Measurements from ENCODE around the gene ITGAL. TPM values are rescaled to one million over a fixed set of nuclear protein-coding genes. Genes with fewer than 3 reads are reported as not detected.
A peak's percentile ranks its signal among the peaks of the same experiment; 100 is the strongest.

ITGAL gene
- total and polyA plus RNA-seq, 2 of the 13 experiments (the other 11 are each of a cell fraction or from before 2014, with no cell fraction given), result 0.86 to 1.2 TPM

- TF ChIP-seq ZNF280D (CRISPR knock-in tag; IDR thresholded peaks at IDR 0.05) (peak; percentile 62; the same call in 1 of the 2 replicates), NR2F2 (IDR thresholded peaks at IDR 0.05; ENCODE audit: borderline replicate concordance, low read depth) (no peak), CCDC6 (CRISPR knock-in tag; IDR thresholded peaks at IDR 0.05) (0 out of 2 replicates have a peak, but pooled peaks have one; percentile 2), ZC3H13 (CRISPR knock-in tag; IDR thresholded peaks at IDR 0.05) (peak; percentile 77), POLR2AphosphoS2 (IDR thresholded peaks at IDR 0.05; ENCODE audit: low read depth, low read length) (no peak), HINFP (CRISPR knock-in tag; IDR thresholded peaks at IDR 0.05; ENCODE audit: low read depth) (0 out of 2 replicates have a peak, but pooled peaks have one; percentile 23), ZNF772 (CRISPR knock-in tag; IDR thresholded peaks at IDR 0.05) (0 out of 2 replicates have a peak, but pooled peaks have one; percentile 34), YY1 (IDR thresholded peaks at IDR 0.05; ENCODE audit: insufficient read depth, insufficient replicate concordance, low read depth, low read length) (peak; percentile 89), ZNF101 (CRISPR knock-in tag; IDR thresholded peaks at IDR 0.05; ENCODE audit: borderline replicate concordance, low read depth) (no peak), GZF1 (CRISPR knock-in tag; IDR thresholded peaks at IDR 0.05) (0 out of 2 replicates have a peak, but pooled peaks have one; percentile 30), ZFYVE20 (CRISPR knock-in tag; IDR thresholded peaks at IDR 0.05; ENCODE audit: borderline replicate concordance, low read depth) (no peak), PHF21A (CRISPR knock-in tag; IDR thresholded peaks at IDR 0.05) (no peak), TOPORS (CRISPR knock-in tag; IDR thresholded peaks at IDR 0.05) (0 out of 2 replicates have a peak, but pooled peaks have one; percentile 36), DBP (CRISPR knock-in tag; IDR thresholded peaks at IDR 0.05; ENCODE audit: not compliant biosample characterization) (no peak), ZNF253 (CRISPR knock-in tag; IDR thresholded peaks at IDR 0.05; ENCODE audit: borderline replicate concordance) (no peak), ZNF782 (CRISPR knock-in tag; IDR thresholded peaks at IDR 0.05; ENCODE audit: borderline replicate concordance) (0 out of 2 replicates have a peak, but pooled peaks have one; percentile 27), SPEN (CRISPR knock-in tag; IDR thresholded peaks at IDR 0.05; ENCODE audit: low read depth) (0 out of 2 replicates have a peak, but pooled peaks have one; percentile 3), RORA (CRISPR knock-in tag; IDR thresholded peaks at IDR 0.05) (no peak), BORCS8-MEF2B (CRISPR knock-in tag; IDR thresholded peaks at IDR 0.05) (peak; percentile 7; the same call in 1 of the 2 replicates), DNMT3B (CRISPR knock-in tag; conservative IDR thresholded peaks at IDR 0.05) (0 out of 2 replicates have a peak, but pooled peaks have one; percentile 25), ZNF792 (CRISPR knock-in tag; IDR thresholded peaks at IDR 0.05) (0 out of 2 replicates have a peak, but pooled peaks have one; percentile 29)
These were observed 28.1 kb upstream of the ITGAL start (continued) for GRCh38 chr16:30444231-30445148.
